ENCODE results near the gene IP6K3. TPM values are rescaled to one million over a fixed set of nuclear protein-coding genes. Genes with fewer than 3 reads are reported as not detected.

IP6K3 gene
- total and polyA plus RNA-seq, 2 donors (not counting 1 experiment from before 2014, with no cell fraction given): not detected

GRCh38 chr6:33727932-33728331 lies 18.8 kb downstream of the IP6K3 start:
- Histone ChIP-seq H3K79me2 (ENCODE audit: control insufficient read depth, insufficient read depth, low read length) (no peaks in the 10 kb centered on the region), H3K4me2 (replicated peaks; ENCODE audit: low read depth, low read length, poor library complexity, severe bottlenecking) (no peak overlapping the region), H4K20me1 (ENCODE audit: control insufficient read depth, insufficient read depth, low read length, poor library complexity, severe bottlenecking) (no peaks in the 10 kb centered on the region), H3K4me1 (ENCODE audit: control insufficient read depth in 2 of 2, insufficient read depth in 2 of 2, low read length in 2 of 2) (peaks cover 0 to 8% of the 10 kb centered on the region in 2 donors), H2AFZ (ENCODE audit: insufficient read depth, low read depth, low read length, poor library complexity, severe bottlenecking) (no peak overlapping the region), H3K27ac (ENCODE audit: low read length in 2 of 2) (no peak overlapping the region), H3K36me3 (replicated peaks in 1 of 2; ENCODE audit: control extremely low read depth in 1 of 2, control insufficient read depth in 1 of 2, extremely low read depth in 1 of 2, insufficient read depth in 2 of 2, low read length in 1 of 2) (no peaks in the 10 kb centered on the region), H3K9me3 (ENCODE audit: control extremely low read depth in 1 of 3, control insufficient read depth in 2 of 3, insufficient read depth in 1 of 3, low read length in 2 of 3) (no peaks in the 10 kb centered on the region), H3K4me3 (ENCODE audit: control extremely low read depth in 1 of 5, extremely low read depth in 1 of 5, insufficient read depth in 1 of 5, low read depth in 2 of 5, low read length in 4 of 5) (no peak overlapping the region), H3K9ac (ENCODE audit: low read length) (no peak overlapping the region), H3K27me3 (replicated peaks in 1 of 4; ENCODE audit: control extremely low read depth in 1 of 4, control insufficient read depth in 3 of 4, insufficient read depth in 4 of 4, low read length in 3 of 4) (no peaks in the 10 kb centered on the region)
- Mint-ChIP-seq H3K27me3 (peaks cover 30% of the 10 kb centered on the region), H3K4me3 (no peak overlapping the region), H3K9me3 (ENCODE audit: insufficient read depth) (no peaks in the 10 kb centered on the region), H3K4me1 (peaks cover 13% of the 10 kb centered on the region), H3K27ac (no peak overlapping the region)
- no peak for TF ChIP-seq EZH2 (IDR thresholded peaks at IDR 0.05; ENCODE audit: borderline replicate concordance, insufficient read depth, low read depth, low read length, poor library complexity, severe bottlenecking)
- TF ChIP-seq, protein P1, sequence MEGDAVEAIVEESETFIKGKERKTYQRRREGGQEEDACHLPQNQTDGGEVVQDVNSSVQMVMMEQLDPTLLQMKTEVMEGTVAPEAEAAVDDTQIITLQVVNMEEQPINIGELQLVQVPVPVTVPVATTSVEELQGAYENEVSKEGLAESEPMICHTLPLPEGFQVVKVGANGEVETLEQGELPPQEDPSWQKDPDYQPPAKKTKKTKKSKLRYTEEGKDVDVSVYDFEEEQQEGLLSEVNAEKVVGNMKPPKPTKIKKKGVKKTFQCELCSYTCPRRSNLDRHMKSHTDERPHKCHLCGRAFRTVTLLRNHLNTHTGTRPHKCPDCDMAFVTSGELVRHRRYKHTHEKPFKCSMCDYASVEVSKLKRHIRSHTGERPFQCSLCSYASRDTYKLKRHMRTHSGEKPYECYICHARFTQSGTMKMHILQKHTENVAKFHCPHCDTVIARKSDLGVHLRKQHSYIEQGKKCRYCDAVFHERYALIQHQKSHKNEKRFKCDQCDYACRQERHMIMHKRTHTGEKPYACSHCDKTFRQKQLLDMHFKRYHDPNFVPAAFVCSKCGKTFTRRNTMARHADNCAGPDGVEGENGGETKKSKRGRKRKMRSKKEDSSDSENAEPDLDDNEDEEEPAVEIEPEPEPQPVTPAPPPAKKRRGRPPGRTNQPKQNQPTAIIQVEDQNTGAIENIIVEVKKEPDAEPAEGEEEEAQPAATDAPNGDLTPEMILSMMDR (IDR thresholded peaks at IDR 0.05): no peak
- intact Hi-C loops (cut with micrococcal nuclease): no loop called here
- ChIA-PET POLR2A (no interaction called here), CTCF (interaction anchor here (1.1 kb wide), 1 partner anchor 299 kb away, joined by 3 read pairs; no protein-coding TSS in a partner anchor)
- ATAC-seq (ENCODE audit: low read depth) (no peak), DNase-seq (no peak)
- 96% methylated on average over 11 of the region's 11 CpGs for WGBS (ENCODE audit: insufficient coverage)

DNA sequence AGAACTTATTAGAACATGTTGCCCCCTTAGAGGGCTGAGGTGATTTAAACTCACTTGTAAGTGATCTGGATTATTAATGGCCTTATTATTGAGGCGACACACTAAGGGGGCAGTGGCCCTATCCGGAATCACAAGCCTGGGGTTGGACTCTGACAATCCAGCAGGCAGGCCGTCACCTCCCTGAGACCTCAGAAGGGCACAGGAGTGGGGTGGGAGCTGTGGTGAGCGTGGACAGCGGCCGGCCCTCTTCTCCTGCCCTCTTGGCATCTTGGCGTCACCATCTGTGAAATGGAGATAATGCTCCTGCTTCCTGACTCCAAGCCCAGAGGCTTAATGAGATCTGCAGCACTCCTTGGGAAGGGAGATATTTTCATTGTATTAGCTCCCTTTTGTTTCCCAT lies 19.6 kb downstream of the IP6K3 start:
- Histone ChIP-seq H3K4me2 (replicated peaks; ENCODE audit: low read depth, low read length, poor library complexity, severe bottlenecking) (no peak overlapping the region), H3K4me1 (ENCODE audit: control insufficient read depth in 2 of 2, insufficient read depth in 2 of 2, low read length in 2 of 2) (peaks cover 0 to 8% of the 10 kb centered on the region in 2 donors), H2AFZ (ENCODE audit: insufficient read depth, low read depth, low read length, poor library complexity, severe bottlenecking) (no peak overlapping the region), H3K79me2 (ENCODE audit: control insufficient read depth, insufficient read depth, low read length) (no peaks in the 10 kb centered on the region), H3K27ac (ENCODE audit: low read length in 2 of 2) (no peak overlapping the region), H3K9me3 (ENCODE audit: control extremely low read depth in 1 of 3, control insufficient read depth in 2 of 3, insufficient read depth in 1 of 3, low read length in 2 of 3) (no peaks in the 10 kb centered on the region), H3K36me3 (replicated peaks in 1 of 2; ENCODE audit: control extremely low read depth in 1 of 2, control insufficient read depth in 1 of 2, extremely low read depth in 1 of 2, insufficient read depth in 2 of 2, low read length in 1 of 2) (no peaks in the 10 kb centered on the region), H4K20me1 (ENCODE audit: control insufficient read depth, insufficient read depth, low read length, poor library complexity, severe bottlenecking) (no peaks in the 10 kb centered on the region), H3K9ac (ENCODE audit: low read length) (no peak overlapping the region), H3K4me3 (ENCODE audit: control extremely low read depth in 1 of 5, extremely low read depth in 1 of 5, insufficient read depth in 1 of 5, low read depth in 2 of 5, low read length in 4 of 5) (no peak overlapping the region), H3K27me3 (replicated peaks in 1 of 4; ENCODE audit: control extremely low read depth in 1 of 4, control insufficient read depth in 3 of 4, insufficient read depth in 4 of 4, low read length in 3 of 4) (no peaks in the 10 kb centered on the region)
- H3K27me3 Mint-ChIP-seq: peaks cover 30% of the 10 kb centered on the region
- peaks cover 15% of the 10 kb centered on the region for H3K4me1 Mint-ChIP-seq
- ATAC-seq (ENCODE audit: low read depth): no peak
- no peaks in the 10 kb centered on the region for H3K9me3 Mint-ChIP-seq (ENCODE audit: insufficient read depth)
- H3K27ac Mint-ChIP-seq: no peak overlapping the region
- ChIA-PET CTCF (interaction anchor here (0.9 to 1.3 kb wide), 2 partner anchors 12 to 16 kb away, joined by 4 to 5 read pairs; no protein-coding TSS in a partner anchor), POLR2A (no interaction called here)
- H3K4me3 Mint-ChIP-seq: no peak overlapping the region
- WGBS (ENCODE audit: insufficient coverage): 97% methylated on average over 5 of the region's 7 CpGs
- DNase-seq: no peak
- intact Hi-C loops (cut with micrococcal nuclease): no loop called here
- TF ChIP-seq EZH2 (IDR thresholded peaks at IDR 0.05; ENCODE audit: borderline replicate concordance, insufficient read depth, low read depth, low read length, poor library complexity, severe bottlenecking): no peak
